Spleen (tissue), 7 donors: ENCODE measurements around the gene WASHC2A.

ENCODE experiments used
- CTCF ChIP-seq, 11 experiments: fragments of 200-600 bp in 7 of 11; fragments of 450-650 bp in 4 of 11; sonication (generic) in 4 of 11; IDR thresholded peaks in 8 of 11; conservative IDR thresholded peaks in 3 of 11; 1 replicate in 7 of 11; 2 replicates in 4 of 11; pipeline versions ENCODE4 v1.4.0 to v1.8.0; 2016 to 2021; ENCODE audit warnings: antibody characterized with exemption in 11 of 11, inconsistent platforms in 4 of 11, mild to moderate bottlenecking in 1 of 11
- POLR2A ChIP-seq, 3 donors: fragments of 450-650 bp; IDR thresholded peaks; one replicate each; pipeline ENCODE4 v1.5.1; 2017; ENCODE audit warnings: antibody characterized with exemption in 3 of 3, mild to moderate bottlenecking in 1 of 3
- POLR2AphosphoS5 ChIP-seq, 3 donors: sonication (generic); formaldehyde crosslinking; IDR thresholded peaks; one replicate each; pipeline ENCODE4 v1.5.1; 2017; ENCODE audit warnings: antibody characterized with exemption in 3 of 3
- donor health status: DM: no; HTN: no; CAD: no; lungs with moderate emphysema.
- donor health status: DM: no; HTN: no; CAD: no.
- donor health status: DM: no; HTN: no; CAD: no.

GRCh38 chr10:50152792-50153272 lies 85.1 kb downstream of the WASHC2A start:
- TF ChIP-seq CTCF (IDR thresholded peaks at IDR 0.05 in 8 of 11, conservative IDR thresholded peaks at IDR 0.05 in 3 of 11) (no peak), POLR2A (IDR thresholded peaks at IDR 0.05) (no peak), POLR2AphosphoS5 (IDR thresholded peaks at IDR 0.05) (no peak)
